Left ventricle myocardium inferior (tissue), 1 donor: ENCODE results near the gene MIGA2. TPM values are rescaled to one million over a fixed set of nuclear protein-coding genes. Genes with fewer than 3 reads are reported as not detected.

ENCODE experiments used
- DNase-seq: peaks from one replicate; pipeline ENCODE4 v3.0.0-alpha.2; 2020
- H3K27ac ChIP-seq: fragments of 200-600 bp; replicated peaks from 2 replicates; pipeline ENCODE4 v1.8.0; 2021
- H3K27me3 ChIP-seq: fragments of 200-600 bp; 2 replicates; pipeline ENCODE4 v1.8.0; 2021; ENCODE audit warnings: low read depth
- H3K36me3 ChIP-seq: fragments of 200-600 bp; 2 replicates; pipeline ENCODE4 v1.8.0; 2021
- H3K4me1 ChIP-seq: fragments of 200-600 bp; 2 replicates; pipeline ENCODE4 v1.8.0; 2021
- H3K4me3 ChIP-seq: fragments of 200-600 bp; 2 replicates; pipeline ENCODE4 v1.8.0; 2021; ENCODE audit warnings: mild to moderate bottlenecking, moderate library complexity
- H3K9me3 ChIP-seq: fragments of 200-600 bp; replicated peaks from 2 replicates; pipeline ENCODE4 v1.8.0; 2021
- CTCF ChIP-seq: fragments of 200-600 bp; IDR thresholded peaks from 2 replicates; pipeline ENCODE4 v1.8.0; 2021; ENCODE audit warnings: antibody characterized with exemption, mild to moderate bottlenecking, borderline replicate concordance
- intact Hi-C: fragments of 100-400 bp; cut with micrococcal nuclease; formaldehyde crosslinking; loops from one replicate; pipeline ENCODE4 v1.11.0; 2022
- total RNA-seq: library from RNA; stranded (reverse); fragmentation: NEBNext Ultra II Directional; extraction: Animal tissue kit (Norgen Biotek cat#: 25700); gene quantifications from one replicate; pipeline ENCODE4 v1.2.1, GENCODE V29; 2021
- donor health status: DM: no; HTN: yes; CAD: no; lungs with severe emphysema.

Gene MIGA2
- total RNA-seq, 1 donor from 2014 or later = 35.6 TPM

- TF ChIP-seq CTCF = no peak
- Histone ChIP-seq H3K27ac (peak overlapping the region; percentile 6), H3K9me3 (no peaks in the 10 kb centered on the region), H3K27me3 (no peaks in the 10 kb centered on the region), H3K36me3 (peaks cover 26% of the 10 kb centered on the region), H3K4me3 (no peak overlapping the region), H3K4me1 (peaks cover 21% of the 10 kb centered on the region)
- intact Hi-C loops = no loop called here
- DNase-seq = no peak
These were observed 67.6 kb downstream of the MIGA2 start for GRCh38 chr9:129104051-129104450.

- intact Hi-C loops = no loop called here
- no peak overlapping the region for H3K27ac ChIP-seq
- TF ChIP-seq CTCF = no peak
- peaks cover 26% of the 10 kb centered on the region for H3K36me3 ChIP-seq
- H3K27me3 ChIP-seq = no peaks in the 10 kb centered on the region
- no peak for DNase-seq
- peaks cover 36% of the 10 kb centered on the region for H3K4me1 ChIP-seq
- no peak overlapping the region for H3K4me3 ChIP-seq
- no peaks in the 10 kb centered on the region for H3K9me3 ChIP-seq
These were observed 69.7 kb downstream of the MIGA2 start for GRCh38 chr9:129105857-129106694.

- H3K27ac ChIP-seq = no peak overlapping the region
- intact Hi-C loops = no loop called here
- no peak for DNase-seq
- no peaks in the 10 kb centered on the region for H3K9me3 ChIP-seq
- peaks cover 19% of the 10 kb centered on the region for H3K36me3 ChIP-seq
- no peak for TF ChIP-seq CTCF
- peaks cover 50% of the 10 kb centered on the region for H3K4me1 ChIP-seq
- no peak overlapping the region for H3K4me3 ChIP-seq
- H3K27me3 ChIP-seq = no peaks in the 10 kb centered on the region
These were observed 71.2 kb downstream of the MIGA2 start for GRCh38 chr9:129107651-129108050.

GRCh38 chr9:129108083-129108804 lies 71.8 kb downstream of the MIGA2 start:
- Histone ChIP-seq H3K27me3 (no peaks in the 10 kb centered on the region), H3K4me3 (no peak overlapping the region), H3K27ac (no peak overlapping the region), H3K4me1 (peaks cover 50% of the 10 kb centered on the region), H3K36me3 (peaks cover 19% of the 10 kb centered on the region), H3K9me3 (no peaks in the 10 kb centered on the region)
- no peak for TF ChIP-seq CTCF
- intact Hi-C loops = no loop called here
- no peak for DNase-seq

- no peak for DNase-seq
- intact Hi-C loops = no loop called here
- H3K9me3 ChIP-seq = no peaks in the 10 kb centered on the region
- no peak for TF ChIP-seq CTCF
- peaks cover 19% of the 10 kb centered on the region for H3K36me3 ChIP-seq
- peaks cover 49% of the 10 kb centered on the region for H3K4me1 ChIP-seq
- peak overlapping the region; percentile 99 for H3K27ac ChIP-seq
- peak overlapping the region; percentile 89 for H3K4me3 ChIP-seq
- no peaks in the 10 kb centered on the region for H3K27me3 ChIP-seq
These were observed 72.5 kb downstream of the MIGA2 start for GRCh38 chr9:129108805-129109536.
